Activated T-helper 9 cell treated with anti-CD3 and anti-CD28 coated beads, Interleukin-2, amount 50 U/mL, for 16 hours (primary cell): Measurements from ENCODE around the gene GDPD5.
A peak's percentile ranks its signal among the peaks of the same experiment; 100 is the strongest.

Experiments
- DNase-seq: peaks from one replicate; pipeline ENCODE4 v3.0.0-alpha.2; 2020; ENCODE audit warnings: low read depth

The GDPD5 gene

GRCh38 chr11:75394085-75394840 is 131.5 kb downstream of the GDPD5 start:
- no peak for DNase-seq

- no peak for DNase-seq
Observed at GRCh38 chr11:75389925-75390324, 135.8 kb downstream of the GDPD5 start.

GRCh38 chr11:75389276-75389605 is 136.5 kb downstream of the GDPD5 start:
- no peak for DNase-seq

- DNase-seq = peak; percentile 42
Observed at GRCh38 chr11:75388386-75389275, 137.1 kb downstream of the GDPD5 start.

GRCh38 chr11:75387736-75388294 is 137.9 kb downstream of the GDPD5 start:
- DNase-seq = no peak

GRCh38 chr11:75386942-75387630 is 138.7 kb downstream of the GDPD5 start:
- DNase-seq = no peak
